ENCODE results near the gene ZNF778.

DNA sequence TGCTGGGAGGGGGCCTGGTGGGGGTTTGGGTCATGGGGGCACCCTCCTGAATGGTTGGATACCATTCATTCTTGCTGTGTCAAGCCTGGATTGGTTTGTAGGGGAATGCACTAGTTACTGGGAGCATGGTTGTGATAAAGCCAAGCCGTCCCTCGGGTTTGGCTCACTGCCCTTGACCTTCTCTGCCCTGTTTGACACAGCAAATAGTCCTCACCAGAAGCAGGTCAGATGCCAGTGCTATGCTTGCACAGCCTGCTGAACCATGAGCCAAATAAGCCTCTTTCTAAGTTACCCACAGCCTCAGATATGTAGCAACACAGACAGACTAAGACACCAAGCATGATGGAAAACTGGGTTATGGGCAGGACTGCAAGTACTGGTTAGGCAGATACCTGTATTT, 14.6 kb downstream of the ZNF778 start:
- TF ChIP-seq POLR2A (IDR thresholded peaks at IDR 0.05; ENCODE audit: low read length): no peak
- TF ChIP-seq, protein P1, sequence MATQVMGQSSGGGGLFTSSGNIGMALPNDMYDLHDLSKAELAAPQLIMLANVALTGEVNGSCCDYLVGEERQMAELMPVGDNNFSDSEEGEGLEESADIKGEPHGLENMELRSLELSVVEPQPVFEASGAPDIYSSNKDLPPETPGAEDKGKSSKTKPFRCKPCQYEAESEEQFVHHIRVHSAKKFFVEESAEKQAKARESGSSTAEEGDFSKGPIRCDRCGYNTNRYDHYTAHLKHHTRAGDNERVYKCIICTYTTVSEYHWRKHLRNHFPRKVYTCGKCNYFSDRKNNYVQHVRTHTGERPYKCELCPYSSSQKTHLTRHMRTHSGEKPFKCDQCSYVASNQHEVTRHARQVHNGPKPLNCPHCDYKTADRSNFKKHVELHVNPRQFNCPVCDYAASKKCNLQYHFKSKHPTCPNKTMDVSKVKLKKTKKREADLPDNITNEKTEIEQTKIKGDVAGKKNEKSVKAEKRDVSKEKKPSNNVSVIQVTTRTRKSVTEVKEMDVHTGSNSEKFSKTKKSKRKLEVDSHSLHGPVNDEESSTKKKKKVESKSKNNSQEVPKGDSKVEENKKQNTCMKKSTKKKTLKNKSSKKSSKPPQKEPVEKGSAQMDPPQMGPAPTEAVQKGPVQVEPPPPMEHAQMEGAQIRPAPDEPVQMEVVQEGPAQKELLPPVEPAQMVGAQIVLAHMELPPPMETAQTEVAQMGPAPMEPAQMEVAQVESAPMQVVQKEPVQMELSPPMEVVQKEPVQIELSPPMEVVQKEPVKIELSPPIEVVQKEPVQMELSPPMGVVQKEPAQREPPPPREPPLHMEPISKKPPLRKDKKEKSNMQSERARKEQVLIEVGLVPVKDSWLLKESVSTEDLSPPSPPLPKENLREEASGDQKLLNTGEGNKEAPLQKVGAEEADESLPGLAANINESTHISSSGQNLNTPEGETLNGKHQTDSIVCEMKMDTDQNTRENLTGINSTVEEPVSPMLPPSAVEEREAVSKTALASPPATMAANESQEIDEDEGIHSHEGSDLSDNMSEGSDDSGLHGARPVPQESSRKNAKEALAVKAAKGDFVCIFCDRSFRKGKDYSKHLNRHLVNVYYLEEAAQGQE (IDR thresholded peaks at IDR 0.05): no peak
- no peak for TF ChIP-seq NR3C1 (IDR thresholded peaks at IDR 0.05)
- TF ChIP-seq EP300 (IDR thresholded peaks at IDR 0.05): no peak
- TF ChIP-seq JUN (IDR thresholded peaks at IDR 0.05): no peak
- TF ChIP-seq HDAC2 (IDR thresholded peaks at IDR 0.05): no peak
- no peak for TF ChIP-seq RCOR1 (IDR thresholded peaks at IDR 0.05; ENCODE audit: low read depth, low read length)
- no peak for TF ChIP-seq RAD21 (conservative IDR thresholded peaks at IDR 0.05 in 1 of 2, IDR thresholded peaks at IDR 0.05 in 1 of 2)
